NB4 (cell line): ENCODE measurements around the gene NCOR1.

ENCODE experiments used
- MYC ChIP-seq: IDR thresholded peaks from 2 replicates; pipeline ENCODE4 v1.6.1; 2011; ENCODE audit warnings: low read depth, low read length
- POLR2A ChIP-seq: IDR thresholded peaks from 2 replicates; pipeline ENCODE4 v1.6.1; 2011; ENCODE audit warnings: mild to moderate bottlenecking; ENCODE audit not compliant: insufficient read length; ENCODE audit errors: extremely low read depth
- TF ChIP-seq, protein P1 (sequence below): IDR thresholded peaks from one replicate; pipeline ENCODE4 v1.5.1; 2012; ENCODE audit warnings: low read depth, low read length
- TF ChIP-seq, protein P2 (sequence below): IDR thresholded peaks from 2 replicates; pipeline ENCODE4 v1.6.1; 2011; ENCODE audit warnings: low read depth, low read length

DNA sequence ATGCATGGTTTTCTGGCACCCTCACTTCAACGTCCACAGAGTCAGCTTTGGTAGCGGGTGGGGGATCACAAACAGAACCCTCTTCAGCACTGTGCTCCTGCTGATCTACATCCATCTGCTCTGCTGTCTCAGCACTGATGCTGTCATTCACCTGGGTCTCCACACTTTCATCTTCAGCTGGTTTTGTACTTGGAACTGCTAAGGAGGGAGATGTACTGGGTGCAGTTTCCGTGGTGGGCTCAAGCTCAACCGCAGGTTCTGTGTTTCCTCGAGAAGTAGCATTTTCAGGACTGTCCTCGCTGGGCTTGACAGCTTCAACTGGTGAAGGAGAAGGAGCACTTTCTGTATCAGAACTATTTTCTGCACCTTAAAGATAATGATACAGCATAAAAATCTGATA lies 113.9 kb downstream of the NCOR1 start:
- TF ChIP-seq, protein P1, sequence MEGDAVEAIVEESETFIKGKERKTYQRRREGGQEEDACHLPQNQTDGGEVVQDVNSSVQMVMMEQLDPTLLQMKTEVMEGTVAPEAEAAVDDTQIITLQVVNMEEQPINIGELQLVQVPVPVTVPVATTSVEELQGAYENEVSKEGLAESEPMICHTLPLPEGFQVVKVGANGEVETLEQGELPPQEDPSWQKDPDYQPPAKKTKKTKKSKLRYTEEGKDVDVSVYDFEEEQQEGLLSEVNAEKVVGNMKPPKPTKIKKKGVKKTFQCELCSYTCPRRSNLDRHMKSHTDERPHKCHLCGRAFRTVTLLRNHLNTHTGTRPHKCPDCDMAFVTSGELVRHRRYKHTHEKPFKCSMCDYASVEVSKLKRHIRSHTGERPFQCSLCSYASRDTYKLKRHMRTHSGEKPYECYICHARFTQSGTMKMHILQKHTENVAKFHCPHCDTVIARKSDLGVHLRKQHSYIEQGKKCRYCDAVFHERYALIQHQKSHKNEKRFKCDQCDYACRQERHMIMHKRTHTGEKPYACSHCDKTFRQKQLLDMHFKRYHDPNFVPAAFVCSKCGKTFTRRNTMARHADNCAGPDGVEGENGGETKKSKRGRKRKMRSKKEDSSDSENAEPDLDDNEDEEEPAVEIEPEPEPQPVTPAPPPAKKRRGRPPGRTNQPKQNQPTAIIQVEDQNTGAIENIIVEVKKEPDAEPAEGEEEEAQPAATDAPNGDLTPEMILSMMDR, result no peak
- TF ChIP-seq MYC (no peak), POLR2A (no peak)
- TF ChIP-seq, protein P2, sequence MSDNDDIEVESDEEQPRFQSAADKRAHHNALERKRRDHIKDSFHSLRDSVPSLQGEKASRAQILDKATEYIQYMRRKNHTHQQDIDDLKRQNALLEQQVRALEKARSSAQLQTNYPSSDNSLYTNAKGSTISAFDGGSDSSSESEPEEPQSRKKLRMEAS, result no peak
